Activated T-cell treated with anti-CD3 and anti-CD28 coated beads, Interleukin-2, amount 50 U/mL, for 4 hours (primary cell): Measurements from ENCODE around the gene TP53RK. TPM values are rescaled to one million over a fixed set of nuclear protein-coding genes. Genes with fewer than 3 reads are reported as not detected.
"Not testable (repeated sequence)": the region's sequence is repeated elsewhere in the genome, so short reads cannot be mapped to it uniquely, and the experiment has no call there.

Experiments
- ATAC-seq, 2 donors: fragments of 200-7000 bp; cut with Tn5 transposase; one replicate each; pipeline ENCODE4 v1.10.0; 2021
- DNase-seq: peaks from one replicate; pipeline ENCODE4 v3.0.0-alpha.2; 2020
- H3K27me3 Mint-ChIP-seq: one replicate; pipeline ENCODE4 v1.8.0; 2021; ENCODE audit warnings: low read depth, mixed read lengths
- H3K36me3 Mint-ChIP-seq: one replicate; pipeline ENCODE4 v1.8.0; 2022; ENCODE audit warnings: mixed read lengths; ENCODE audit not compliant: insufficient read depth
- H3K4me1 Mint-ChIP-seq: one replicate; pipeline ENCODE4 v1.8.0; 2021; ENCODE audit warnings: low read depth, mixed read lengths
- H3K4me3 Mint-ChIP-seq: one replicate; pipeline ENCODE4 v1.8.0; 2021; ENCODE audit warnings: mild to moderate bottlenecking, moderate library complexity, mixed read lengths
- H3K9me3 Mint-ChIP-seq: one replicate; pipeline ENCODE4 v1.8.0; 2021; ENCODE audit warnings: mixed read lengths
- total RNA-seq, 3 donors: library from RNA; stranded (reverse); gene quantifications; one replicate each; pipeline ENCODE4 v1.2.1, GENCODE V29; 2021

The TP53RK gene
- total RNA-seq, 3 donors from 2014 or later, result 12.9 to 14.1 (median 14.1) TPM

GRCh38 chr20:46682063-46682821, 7.0 kb downstream of the TP53RK start:
- Mint-ChIP-seq H3K4me3 (no peak overlapping the region), H3K4me1 (peaks cover 48% of the 10 kb centered on the region), H3K9me3 (no peaks in the 10 kb centered on the region), H3K36me3 (peaks cover 28% of the 10 kb centered on the region), H3K27me3 (no peaks in the 10 kb centered on the region)
- DNase-seq, result no peak
- no peak for ATAC-seq

- H3K36me3 Mint-ChIP-seq, result peaks cover 22% of the 10 kb centered on the region
- no peaks in the 10 kb centered on the region for H3K27me3 Mint-ChIP-seq
- peaks cover 38% of the 10 kb centered on the region for H3K4me1 Mint-ChIP-seq
- peak; percentile 81 to 83 for ATAC-seq
- H3K9me3 Mint-ChIP-seq, result no peaks in the 10 kb centered on the region
- DNase-seq, result peak; percentile 67
- H3K4me3 Mint-ChIP-seq, result no peak overlapping the region
Observed at GRCh38 chr20:46681032-46681854, 8.0 kb downstream of the TP53RK start.

GRCh38 chr20:46680684-46681031, 8.6 kb downstream of the TP53RK start:
- ATAC-seq (no peak), DNase-seq (no peak)
- peaks cover 17% of the 10 kb centered on the region for H3K36me3 Mint-ChIP-seq
- H3K4me1 Mint-ChIP-seq, result peaks cover 32% of the 10 kb centered on the region
- H3K4me3 Mint-ChIP-seq, result no peak overlapping the region
- no peaks in the 10 kb centered on the region for H3K27me3 Mint-ChIP-seq
- H3K9me3 Mint-ChIP-seq, result no peaks in the 10 kb centered on the region

GRCh38 chr20:46678516-46678915, 10.7 kb downstream of the TP53RK start:
- DNase-seq (no peak), ATAC-seq (no peak)
- Mint-ChIP-seq H3K9me3 (no peaks in the 10 kb centered on the region), H3K27me3 (no peaks in the 10 kb centered on the region), H3K4me1 (peaks cover 16% of the 10 kb centered on the region), H3K36me3 (peaks cover 6% of the 10 kb centered on the region), H3K4me3 (no peak overlapping the region)

GRCh38 chr20:46677608-46678007, 11.6 kb downstream of the TP53RK start:
- Mint-ChIP-seq H3K36me3 (peaks cover 5% of the 10 kb centered on the region), H3K27me3 (no peaks in the 10 kb centered on the region), H3K9me3 (no peaks in the 10 kb centered on the region), H3K4me3 (no peak overlapping the region), H3K4me1 (peaks cover 11% of the 10 kb centered on the region)
- ATAC-seq (no peak), DNase-seq (no peak)

DNA sequence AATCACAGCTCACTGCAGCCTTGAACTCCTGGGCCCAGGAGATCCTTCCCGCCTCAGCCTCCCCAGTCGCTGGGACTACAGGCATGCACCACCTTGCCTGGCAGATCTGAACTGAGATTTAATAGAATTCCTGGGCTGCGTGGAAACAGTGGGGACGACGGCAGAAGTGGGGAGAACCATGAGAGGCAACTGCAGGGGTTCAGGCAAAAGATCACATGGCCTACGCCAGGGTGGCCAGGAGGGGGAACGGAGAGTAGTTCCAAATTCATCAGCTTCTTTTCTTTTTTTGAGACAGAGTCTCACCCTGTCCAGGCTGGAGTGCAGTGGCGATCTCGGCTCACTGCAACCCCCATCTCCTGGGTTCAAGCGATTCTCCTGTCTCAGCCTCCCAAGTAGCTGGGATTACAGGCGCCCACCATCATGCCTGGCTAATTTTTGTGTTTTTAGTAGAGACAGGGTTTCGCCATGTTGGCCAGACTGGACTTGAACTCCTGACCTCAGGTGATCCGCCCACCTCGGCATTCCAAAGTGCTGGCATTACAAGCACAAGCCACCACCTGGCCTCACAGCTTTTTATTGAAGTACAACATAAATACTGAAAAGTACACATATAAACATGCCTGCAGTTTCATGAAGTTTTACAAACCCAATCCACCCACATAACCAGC, 12.5 kb downstream of the TP53RK start:
- not testable (repeated sequence) for DNase-seq, H3K27me3 Mint-ChIP-seq, ATAC-seq, H3K9me3 Mint-ChIP-seq, H3K36me3 Mint-ChIP-seq, H3K4me3 Mint-ChIP-seq
- peaks cover 10% of the 10 kb centered on the region for H3K4me1 Mint-ChIP-seq

DNA sequence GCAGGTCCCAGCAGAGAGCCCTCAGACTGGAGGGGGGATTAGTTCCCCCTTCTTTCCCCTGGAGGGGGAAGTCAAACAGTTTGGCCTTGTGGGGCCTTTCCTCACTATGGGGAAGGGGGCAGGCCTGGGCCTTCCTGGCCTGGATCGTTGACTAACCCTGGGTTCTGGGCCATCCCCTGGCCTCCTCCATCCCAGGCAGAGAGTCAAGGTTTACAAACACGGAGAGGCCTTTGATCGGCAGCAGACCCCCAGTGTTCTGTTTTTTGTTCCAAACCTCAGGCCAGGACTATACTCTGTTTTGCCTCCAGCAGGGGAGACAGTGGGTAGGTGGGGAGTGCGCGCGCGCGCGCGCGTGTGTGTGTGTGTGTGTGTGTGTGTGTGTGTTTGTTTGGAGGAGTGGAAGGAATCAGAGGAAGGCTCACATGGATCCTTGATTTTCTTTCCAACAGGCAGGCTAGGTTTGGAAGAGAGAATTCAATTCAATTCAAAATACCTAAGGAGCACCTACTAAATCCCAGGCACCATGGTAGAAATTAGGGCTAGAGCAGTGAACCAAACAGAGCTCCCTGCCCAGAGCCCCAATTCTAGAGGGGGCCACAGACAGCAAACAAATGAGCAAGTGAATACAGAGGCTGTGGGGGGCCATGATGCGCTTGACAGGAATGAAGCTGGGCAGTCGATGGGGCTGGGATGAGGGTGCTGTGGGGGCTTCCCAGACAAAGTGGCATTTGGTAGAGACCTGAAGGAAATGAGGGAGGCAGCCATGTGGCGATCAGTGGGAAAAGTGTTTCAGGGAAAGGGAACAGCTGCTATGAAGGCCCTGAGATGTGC, 14.8 kb downstream of the TP53RK start:
- Mint-ChIP-seq H3K4me3 (no peak overlapping the region), H3K27me3 (no peaks in the 10 kb centered on the region), H3K36me3 (peaks cover 8% of the 10 kb centered on the region), H3K4me1 (no peaks in the 10 kb centered on the region), H3K9me3 (peaks cover 13% of the 10 kb centered on the region)
- DNase-seq (no peak), ATAC-seq (no peak)

DNA sequence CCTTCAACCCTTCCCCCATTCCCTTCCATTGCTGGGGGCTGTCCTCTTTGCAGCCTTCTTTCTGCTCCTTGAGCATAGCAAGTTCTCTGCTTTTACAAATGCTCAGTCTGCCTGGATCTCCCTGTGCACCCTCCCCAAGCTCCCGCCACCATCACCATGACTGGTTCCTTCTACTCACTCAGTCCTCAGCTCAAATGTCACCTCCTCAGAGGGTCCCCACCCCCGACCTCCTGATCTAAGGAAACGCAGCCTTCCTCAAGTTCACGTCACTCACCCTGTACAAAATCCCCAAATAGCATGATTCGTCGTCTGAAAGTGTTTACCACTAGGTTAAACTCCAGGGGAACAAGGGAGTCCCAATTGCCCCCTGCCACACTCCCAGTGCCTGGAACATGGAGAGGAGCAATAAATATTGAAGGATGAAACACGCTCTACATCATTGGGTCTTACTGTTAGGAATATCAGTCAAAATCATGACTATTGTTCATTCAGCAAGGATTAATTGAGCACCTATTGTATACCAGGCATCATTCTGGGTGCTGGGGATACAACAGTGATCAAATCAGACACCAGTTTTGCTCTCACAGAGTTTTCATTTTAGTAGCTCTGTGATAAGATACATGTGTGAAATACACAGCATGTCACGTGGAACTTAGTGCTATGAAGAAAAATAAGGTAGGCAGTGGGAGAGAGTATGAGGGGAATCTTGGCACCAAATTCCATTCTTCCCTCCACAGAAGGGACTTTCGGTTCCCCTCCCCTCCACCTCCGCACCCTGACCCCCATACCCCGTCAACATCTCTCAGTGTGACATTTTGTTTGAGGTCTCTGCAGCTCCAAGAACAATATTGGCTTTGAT, 15.6 kb downstream of the TP53RK start:
- DNase-seq, result no peak
- Mint-ChIP-seq H3K4me1 (no peaks in the 10 kb centered on the region), H3K4me3 (no peak overlapping the region), H3K27me3 (no peaks in the 10 kb centered on the region), H3K36me3 (peaks cover 4% of the 10 kb centered on the region), H3K9me3 (peaks cover 13% of the 10 kb centered on the region)
- ATAC-seq, result no peak

DNA sequence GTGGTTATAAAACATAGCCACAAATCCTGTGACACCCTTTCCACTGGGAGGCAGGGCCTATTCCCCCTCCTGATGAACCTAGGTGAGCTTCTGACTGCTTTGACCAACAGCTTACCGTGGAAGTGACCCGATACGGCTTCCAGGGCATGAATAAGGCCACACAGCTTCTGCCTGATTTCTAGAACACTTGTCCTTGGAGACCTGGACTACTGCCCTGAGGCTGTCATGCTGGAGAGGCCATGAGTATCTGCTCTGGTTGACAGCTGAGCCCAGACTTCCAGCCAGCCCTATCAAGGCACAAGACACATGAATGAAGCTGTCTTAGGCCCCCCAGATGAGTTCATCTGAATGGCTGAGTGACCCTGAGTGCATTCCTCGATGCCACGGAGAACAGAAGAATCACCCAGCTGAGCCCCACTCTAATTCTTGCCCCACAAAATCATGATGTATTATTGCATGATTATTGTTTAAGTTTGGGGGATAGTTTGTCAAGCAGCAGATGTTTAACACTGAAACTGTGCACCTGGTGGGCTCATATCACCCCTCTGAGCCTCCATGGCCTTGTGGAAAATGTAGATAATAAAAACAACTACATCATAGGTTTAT, 16.6 kb downstream of the TP53RK start:
- no peaks in the 10 kb centered on the region for H3K4me1 Mint-ChIP-seq
- peaks cover 13% of the 10 kb centered on the region for H3K9me3 Mint-ChIP-seq
- no peaks in the 10 kb centered on the region for H3K27me3 Mint-ChIP-seq
- no peak for DNase-seq
- peaks cover 2% of the 10 kb centered on the region for H3K36me3 Mint-ChIP-seq
- H3K4me3 Mint-ChIP-seq, result no peak overlapping the region
- ATAC-seq, result no peak

GRCh38 chr20:46671866-46672542, 17.2 kb downstream of the TP53RK start:
- peaks cover 13% of the 10 kb centered on the region for H3K9me3 Mint-ChIP-seq
- H3K4me1 Mint-ChIP-seq, result no peaks in the 10 kb centered on the region
- H3K4me3 Mint-ChIP-seq, result no peak overlapping the region
- ATAC-seq (no peak), DNase-seq (no peak)
- no peaks in the 10 kb centered on the region for H3K27me3 Mint-ChIP-seq
- peaks cover 2% of the 10 kb centered on the region for H3K36me3 Mint-ChIP-seq

DNA sequence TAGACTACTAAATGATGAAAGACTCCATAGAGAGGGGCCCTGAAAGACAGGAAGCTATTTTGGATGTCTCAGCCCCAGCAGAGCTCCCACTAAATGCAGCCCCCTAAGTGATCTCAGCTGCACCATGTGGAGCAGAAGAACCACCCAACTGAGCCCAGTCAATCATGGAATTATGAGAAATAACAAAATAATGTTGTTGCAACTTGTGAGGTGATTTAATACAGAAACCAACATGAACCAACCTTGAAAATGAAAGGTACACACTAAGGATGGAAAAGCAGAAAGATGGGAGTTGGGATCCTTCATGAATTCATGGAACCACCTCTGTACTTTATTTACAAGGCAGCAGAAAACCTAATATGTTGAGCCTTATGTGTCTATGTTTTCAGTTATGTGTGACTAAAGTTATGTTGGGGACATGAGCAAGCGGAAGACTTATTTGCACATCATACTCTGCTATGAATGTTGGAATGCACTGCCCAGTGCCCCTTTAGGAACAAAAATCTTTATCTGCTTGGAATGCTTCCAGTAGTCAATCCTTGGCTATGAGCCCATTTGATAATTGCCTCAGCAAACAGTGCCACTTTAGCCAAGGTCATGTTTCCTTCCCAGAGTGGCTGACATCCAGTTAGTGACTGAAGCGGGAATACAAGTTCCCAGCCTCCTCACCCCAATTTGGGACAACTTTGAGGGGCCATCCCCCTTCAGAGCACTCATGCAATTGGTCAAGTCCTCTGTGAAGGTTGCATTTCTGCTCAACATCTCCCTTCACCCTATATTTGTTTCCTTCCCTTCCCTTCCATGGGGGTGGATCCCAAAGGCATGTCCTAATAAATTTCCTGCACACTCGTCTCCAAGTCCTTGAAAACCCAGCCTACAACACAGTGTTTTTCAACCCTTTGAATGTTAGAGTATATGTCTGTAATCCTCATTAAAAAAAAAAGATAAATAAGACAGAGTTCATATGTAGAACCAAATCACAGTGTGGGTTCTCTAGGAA, 18.4 kb downstream of the TP53RK start:
- DNase-seq (no peak), ATAC-seq (no peak)
- no peaks in the 10 kb centered on the region for H3K27me3 Mint-ChIP-seq
- no peak overlapping the region for H3K4me3 Mint-ChIP-seq
- H3K4me1 Mint-ChIP-seq, result no peaks in the 10 kb centered on the region
- H3K36me3 Mint-ChIP-seq, result peaks cover 2% of the 10 kb centered on the region
- H3K9me3 Mint-ChIP-seq, result peaks cover 13% of the 10 kb centered on the region

GRCh38 chr20:46670228-46670584, 19.0 kb downstream of the TP53RK start:
- no peaks in the 10 kb centered on the region for H3K27me3 Mint-ChIP-seq
- H3K4me3 Mint-ChIP-seq, result no peak overlapping the region
- no peak for ATAC-seq
- DNase-seq, result no peak
- peaks cover 13% of the 10 kb centered on the region for H3K9me3 Mint-ChIP-seq
- H3K36me3 Mint-ChIP-seq, result peaks cover 2% of the 10 kb centered on the region
- H3K4me1 Mint-ChIP-seq, result no peaks in the 10 kb centered on the region
